ENCODE measurements around the gene ST8SIA4.

DNA sequence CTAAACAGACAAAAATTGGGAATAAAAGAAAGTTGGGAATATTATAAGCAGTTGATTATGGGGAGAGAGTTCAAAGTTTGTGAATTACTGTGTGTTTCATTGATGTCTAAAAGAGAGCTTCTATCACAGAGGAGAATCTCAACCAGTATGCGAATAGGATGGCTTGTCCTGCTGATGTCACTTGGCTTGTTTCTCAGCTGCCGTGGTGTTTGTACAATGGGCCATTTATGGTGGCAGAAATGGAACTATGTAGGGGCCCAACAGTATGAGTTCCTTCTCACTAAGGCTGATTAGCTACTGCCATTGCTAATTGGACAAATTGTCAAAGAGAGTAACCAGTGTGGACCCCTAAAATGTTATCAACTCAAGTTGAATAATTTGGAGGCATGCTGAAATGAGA lies 103.9 kb downstream of the ST8SIA4 start:
- TF ChIP-seq EZH2 (IDR thresholded peaks at IDR 0.05; ENCODE audit: borderline replicate concordance, low read length) (no peak), CTCF (IDR thresholded peaks at IDR 0.05; ENCODE audit: low read length) (no peak)

Data from OCI-LY1 (cell line).